Measurements from ENCODE around the gene HBG2.
"Not testable (repeated sequence)": the region's sequence is repeated elsewhere in the genome, so short reads cannot be mapped to it uniquely, and the experiment has no call there.

GRCh38 chr11:5253440-5253839 is 1.1 kb downstream of the HBG2 start:
- TF ChIP-seq CTCF, EP300, POLR2A (IDR thresholded peaks at IDR 0.05): not testable (repeated sequence)
